A549 (cell line): ENCODE data around the gene YIPF1. TPM values are rescaled to one million over a fixed set of nuclear protein-coding genes. Genes with fewer than 3 reads are reported as not detected.

Experiments
- ATAC-seq, 2 experiments: fragments of 200-7000 bp in 1 of 2; fragments of >200 bp in 1 of 2; cut with Nextera tagmentation in 1 of 2; cut with Tn5 transposase in 1 of 2; 3 replicates each; pipeline versions ENCODE4 v1.8.0 to v1.9.1; 2018 to 2020; ENCODE audit warnings: mild to moderate bottlenecking in 1 of 2, moderate library complexity in 1 of 2
- CTCF ChIA-PET: fragments of 300-600 bp; sonication (Branson Sonifier 250); formaldehyde crosslinking; extraction: SDS; loops from one replicate; lab custom pipeline; 2021; ENCODE audit warnings: antibody characterized with exemption, inconsistent platforms; lab: Yijun Ruan, JAX
- POLR2A ChIA-PET: fragments of 350-600 bp; formaldehyde crosslinking; extraction: SDS; loops from one replicate; lab custom pipeline; 2021; ENCODE audit warnings: antibody characterized with exemption, inconsistent platforms; lab: Yijun Ruan, JAX
- DNase-seq, 2 experiments: peaks; one replicate each; pipeline versions ENCODE4 v3.0.0 to v3.0.0-alpha.2; 2011 to 2016; ENCODE audit warnings: low read depth in 1 of 2, low spot score in 1 of 2
- FAIRE-seq: peaks from 2 replicates; lab custom pipeline; 2011; peaks lifted over from hg19 to GRCh38; lab: Jason Lieb, UNC
- H3K27ac ChIP-seq, 2 experiments: fragments of >200 bp; sonication (Bioruptor Twin); formaldehyde crosslinking; 3 replicates each; pipeline ENCODE4 v1.5.1; 2016 to 2017
- H3K4me1 ChIP-seq: fragments of >200 bp; sonication (Bioruptor Twin); formaldehyde crosslinking; 3 replicates; pipeline ENCODE4 v1.6.1; 2016
- H3K4me2 ChIP-seq: fragments of >200 bp; sonication (Bioruptor Twin); formaldehyde crosslinking; 3 replicates; pipeline ENCODE4 v1.6.1; 2016
- H3K4me3 ChIP-seq: fragments of >200 bp; sonication (Bioruptor Twin); formaldehyde crosslinking; 3 replicates; pipeline ENCODE4 v1.5.1; 2016
- H3K9me3 ChIP-seq: fragments of >200 bp; sonication (Bioruptor Twin); formaldehyde crosslinking; 3 replicates; pipeline ENCODE4 v1.6.1; 2016
- BHLHE40 ChIP-seq: IDR thresholded peaks from 2 replicates; pipeline ENCODE4 v1.6.1; 2012; ENCODE audit warnings: low read depth, low read length, inconsistent platforms
- CBX8 ChIP-seq: fragments of 200-600 bp; sonication (generic); IDR thresholded peaks from 2 replicates; pipeline ENCODE4 v1.6.1; 2016
- CHD4 ChIP-seq: fragments of 200-600 bp; sonication (generic); IDR thresholded peaks from 2 replicates; pipeline ENCODE4 v1.6.1; 2016; ENCODE audit warnings: antibody characterized with exemption, mild to moderate bottlenecking, borderline replicate concordance
- FOSL2 ChIP-seq, 2 experiments: fragments of 450-650 bp in 1 of 2; fragments of >200 bp in 1 of 2; sonication (Bioruptor Twin) in 1 of 2; formaldehyde crosslinking; IDR thresholded peaks; 2 replicates each; pipeline versions ENCODE4 v1.5.0 to v1.6.1; 2016 to 2020; ENCODE audit warnings: mild to moderate bottlenecking in 1 of 2, moderate library complexity in 1 of 2
- HDAC2 ChIP-seq: fragments of 200-600 bp; sonication (generic); IDR thresholded peaks from 2 replicates; pipeline ENCODE4 v1.6.1; 2016
- HOXB5 ChIP-seq: fragments of 250-450 bp; sonication (Bioruptor Pico); IDR thresholded peaks from 2 replicates; pipeline ENCODE4 v1.5.0; 2020; ENCODE audit warnings: mild to moderate bottlenecking, moderate library complexity
- JUN ChIP-seq, 2 experiments: fragments of >200 bp; sonication (Bioruptor Twin); formaldehyde crosslinking; IDR thresholded peaks; 2 replicates in 1 of 2; 3 replicates in 1 of 2; pipeline ENCODE4 v1.6.1; 2016 to 2017
- JUNB ChIP-seq: fragments of >200 bp; sonication (Bioruptor Twin); formaldehyde crosslinking; IDR thresholded peaks from 2 replicates; pipeline ENCODE4 v1.6.1; 2016
- KDM1A ChIP-seq: fragments of 200-600 bp; sonication (generic); IDR thresholded peaks from 2 replicates; pipeline ENCODE4 v1.6.1; 2016; ENCODE audit warnings: low read depth, mild to moderate bottlenecking
- PHF8 ChIP-seq: fragments of 200-600 bp; sonication (generic); IDR thresholded peaks from 2 replicates; pipeline ENCODE4 v1.6.1; 2016; ENCODE audit warnings: low read depth, mild to moderate bottlenecking, antibody characterized with exemption, moderate library complexity, borderline replicate concordance
- POLR2A ChIP-seq: IDR thresholded peaks from 2 replicates; pipeline ENCODE4 v1.6.1; 2012; ENCODE audit warnings: mild to moderate bottlenecking, low read length
- RCOR1 ChIP-seq: fragments of 150-350 bp; IDR thresholded peaks from 2 replicates; pipeline ENCODE4 v1.6.1; 2014; ENCODE audit warnings: antibody characterized with exemption, low read length, low read depth
- RFX5 ChIP-seq: fragments of 450-650 bp; IDR thresholded peaks from 2 replicates; pipeline ENCODE4 v1.7.1; 2014; ENCODE audit warnings: antibody characterized with exemption, mild to moderate bottlenecking, moderate library complexity
- ZFP36 ChIP-seq: fragments of 450-650 bp; IDR thresholded peaks from 2 replicates; pipeline ENCODE4 v1.6.1; 2014; ENCODE audit warnings: borderline replicate concordance; ENCODE audit not compliant: partially characterized antibody
- ZNF302 ChIP-seq: fragments of 250-450 bp; sonication (Bioruptor Pico); IDR thresholded peaks from 2 replicates; pipeline ENCODE4 v1.9.0; 2021; ENCODE audit warnings: inconsistent platforms, mild to moderate bottlenecking, moderate library complexity
- WGBS: methylation state at CpG from one replicate; pipeline ENCODE4 v1.1.6; 2017; ENCODE audit errors: missing lambda C conversion rate; 5-methylcytosine and 5-hydroxymethylcytosine counted together
- polyA minus RNA-seq: library from RNA; depleted of rRNA, polyadenylated mRNA; stranded (reverse); fragments of >200 nt; gene quantifications from 2 replicates; pipeline ENCODE4 v1.2.3, GENCODE V29; 2011; rRNA and poly(A)+ RNA removed
- polyA plus RNA-seq, 4 experiments: library from polyadenylated mRNA; depleted of rRNA in 3 of 4; stranded (reverse); fragments of >200 nt; fragmentation: RNase III in 1 of 4; extraction: RNeasy Plus Mini Kit Qiagen cat#74134 plus additional on column Dnase treatment in 1 of 4; gene quantifications; 2 replicates in 3 of 4; 3 replicates in 1 of 4; pipeline ENCODE4 v1.2.3, GENCODE V29; 2011 to 2017
- TF ChIP-seq, protein P1 (sequence below): IDR thresholded peaks from 2 replicates; pipeline ENCODE4 v1.6.1; 2012
- TF ChIP-seq, protein P2 (sequence below): fragments of 200-600 bp; sonication (generic); IDR thresholded peaks from 2 replicates; pipeline ENCODE4 v1.6.1; 2016; ENCODE audit warnings: antibody characterized with exemption, mild to moderate bottlenecking, moderate library complexity

The YIPF1 gene
- polyA plus RNA-seq (2011; rRNA removed) (30.1 and 34.6 TPM in 2 replicates), polyA plus RNA-seq (2017; fragmentation: RNase III; extraction: RNeasy Plus Mini Kit Qiagen cat#74134 plus additional on column Dnase treatment) (12.7 to 15.4 TPM (median 15.4 TPM) in 3 replicates), polyA minus RNA-seq (14.3 and 16.6 TPM in 2 replicates)
- 9.2 and 11.3 TPM in 2 replicates for polyA plus RNA-seq (2012; cell fraction: cytosol; rRNA removed)
- polyA plus RNA-seq (2012; cell fraction: nucleus; rRNA removed), result 6.6 and 9.2 TPM in 2 replicates

DNA sequence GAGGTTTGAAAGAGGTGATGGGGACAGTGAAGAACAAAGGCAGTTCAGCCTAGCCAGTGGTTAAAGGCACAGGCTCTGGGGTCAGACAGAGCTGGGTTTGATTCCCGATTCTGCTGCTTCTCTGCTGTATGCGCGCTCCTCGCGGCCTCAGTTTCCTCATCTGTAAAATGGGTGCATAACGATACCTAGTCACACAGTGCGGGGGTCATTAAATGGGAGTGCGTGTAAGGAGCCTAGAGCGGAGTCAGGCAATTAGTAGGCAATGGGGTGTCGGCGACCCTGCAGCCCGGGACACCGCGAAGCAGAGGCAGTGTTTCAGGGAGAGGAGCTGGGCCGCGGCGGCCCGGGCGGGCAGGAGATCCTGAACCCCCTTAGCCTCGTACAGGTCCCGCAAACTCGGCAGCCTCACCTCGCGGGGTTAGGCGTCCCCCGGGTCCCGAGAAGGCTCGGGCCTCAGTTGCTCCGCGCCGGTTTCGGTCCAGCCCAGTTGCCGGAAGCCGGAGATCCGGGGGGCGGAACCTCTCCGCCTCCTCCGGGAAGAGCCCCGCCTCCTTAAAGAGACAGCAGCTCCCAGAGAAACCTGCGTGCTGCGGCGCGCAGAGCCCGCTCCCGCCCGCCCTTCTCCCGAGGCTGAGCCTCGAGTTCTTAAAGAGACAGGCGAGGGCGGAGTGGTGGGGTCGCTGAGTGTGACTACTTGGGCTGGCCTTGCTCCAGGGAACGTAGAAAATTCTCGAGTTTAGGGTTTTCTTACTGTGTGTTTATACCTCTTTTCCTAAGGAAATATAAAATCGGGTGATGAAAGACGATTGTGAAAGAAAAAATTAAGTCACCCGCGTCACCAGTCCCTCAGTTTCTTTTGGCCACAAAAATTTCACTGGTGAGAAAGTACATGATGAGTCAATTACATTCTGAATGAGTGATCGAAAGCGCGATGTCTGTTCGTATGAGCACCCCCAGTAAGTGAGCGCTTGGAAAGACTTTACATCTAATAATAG lies at the start of gene YIPF1:
TSS of gene YIPF1 (minus strand) at position 494 of the 995 bp plus-strand sequence. CDS start 860 bp downstream, outside the sequence.
- Histone ChIP-seq H3K4me1 (no peaks in the 10 kb centered on the region), H3K4me3 (peak within 1 kb of the TSS; percentile 87), H3K4me2 (peak within 1 kb of the TSS; percentile 88), H3K9me3 (no peaks in the 10 kb centered on the region), H3K27ac (peak within 1 kb of the TSS; percentile 81 to 92)
- WGBS, result under 1% methylated on average over 24 of the region's 62 CpGs
- CTCF ChIA-PET, result no interaction called here
- FAIRE-seq (no peak), DNase-seq (peak; percentile 74 to 78), ATAC-seq (peak; percentile 99 to 100)
- TF ChIP-seq PHF8 (peak; percentile 76; the same call in 1 of the 2 replicates), HDAC2 (peak; percentile 96), JUNB (no peak), ZNF302 (CRISPR knock-in tag) (no peak), BHLHE40 (no peak), RCOR1 (0 out of 2 replicates have a peak, but pooled peaks have one; percentile 54), CBX8 (no peak), POLR2A (peak; percentile 57), FOSL2 (IDR thresholded peaks at IDR 0.05) (no peak), FOSL2 (CRISPR knock-in tag; IDR thresholded peaks at IDR 0.05) (no peak), KDM1A (peak; percentile 98), CHD4 (peak; percentile 94), JUN (IDR thresholded peaks at IDR 0.05) (peak in 1 of 2 experiments; percentile 47; a peak in 1 of 5 replicates)
- TF ChIP-seq, protein P1, sequence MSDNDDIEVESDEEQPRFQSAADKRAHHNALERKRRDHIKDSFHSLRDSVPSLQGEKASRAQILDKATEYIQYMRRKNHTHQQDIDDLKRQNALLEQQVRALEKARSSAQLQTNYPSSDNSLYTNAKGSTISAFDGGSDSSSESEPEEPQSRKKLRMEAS, result peak; percentile 68
- POLR2A ChIA-PET, result interaction anchor here (2.2 kb wide), 1 partner anchor 56 kb away, joined by 12 read pairs; the partner anchor contains the start of genes IFT25 and LRRC42

DNA sequence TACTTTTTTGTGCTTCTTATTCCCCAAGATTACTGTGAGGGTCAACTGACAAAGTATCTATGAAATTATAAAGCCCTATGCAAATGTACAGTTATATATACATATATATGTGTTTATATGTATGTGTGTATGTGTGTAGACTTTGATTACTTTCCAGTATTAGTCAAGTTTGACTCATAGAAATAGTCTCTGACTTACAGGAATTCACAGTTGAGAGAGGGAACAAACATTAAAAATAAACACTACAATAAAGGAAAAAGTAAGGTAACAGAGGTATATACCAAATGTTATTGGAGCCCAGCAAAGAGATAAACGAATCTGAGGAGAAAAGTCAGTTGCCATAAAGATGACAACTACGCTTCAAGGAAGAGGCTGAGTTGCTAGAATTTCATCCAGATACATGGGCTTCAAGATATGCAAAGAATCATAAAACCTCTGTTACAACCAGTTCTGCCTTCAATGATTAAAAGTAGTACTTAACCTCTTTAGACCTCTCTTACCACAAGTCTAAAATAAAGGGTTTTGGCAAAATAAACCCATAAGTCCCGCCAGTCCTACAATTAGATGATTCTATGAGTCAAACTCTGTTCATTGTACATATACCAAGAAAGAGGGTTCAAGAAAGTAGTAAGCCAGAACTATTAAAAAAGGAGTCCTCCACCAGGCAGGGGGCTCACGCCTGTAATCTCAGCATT lies 48.7 kb upstream of the YIPF1 start:
- H3K4me3 ChIP-seq, result no peak overlapping the region

More for the DNA sequence above, 48.7 kb upstream of the YIPF1 start:
- ChIA-PET CTCF (interaction anchor here (1.0 kb wide), 1 partner anchor 70 kb away, joined by 3 read pairs; no protein-coding TSS in a partner anchor), POLR2A (no interaction called here)
- ATAC-seq (no peak), DNase-seq (no peak), FAIRE-seq (no peak)
- WGBS, result 68% methylated on average over 4 of the region's 4 CpGs
- Histone ChIP-seq H3K4me1 (no peaks in the 10 kb centered on the region), H3K9me3 (peaks cover 20% of the 10 kb centered on the region; the same call in 2 of the 3 replicates), H3K4me2 (no peak overlapping the region), H3K27ac (no peak overlapping the region)
- TF ChIP-seq HOXB5 (CRISPR knock-in tag) (no peak), JUN (IDR thresholded peaks at IDR 0.05) (no peak), RFX5 (no peak), ZFP36 (no peak)
- TF ChIP-seq, protein P1, result no peak
- TF ChIP-seq, protein P2, sequence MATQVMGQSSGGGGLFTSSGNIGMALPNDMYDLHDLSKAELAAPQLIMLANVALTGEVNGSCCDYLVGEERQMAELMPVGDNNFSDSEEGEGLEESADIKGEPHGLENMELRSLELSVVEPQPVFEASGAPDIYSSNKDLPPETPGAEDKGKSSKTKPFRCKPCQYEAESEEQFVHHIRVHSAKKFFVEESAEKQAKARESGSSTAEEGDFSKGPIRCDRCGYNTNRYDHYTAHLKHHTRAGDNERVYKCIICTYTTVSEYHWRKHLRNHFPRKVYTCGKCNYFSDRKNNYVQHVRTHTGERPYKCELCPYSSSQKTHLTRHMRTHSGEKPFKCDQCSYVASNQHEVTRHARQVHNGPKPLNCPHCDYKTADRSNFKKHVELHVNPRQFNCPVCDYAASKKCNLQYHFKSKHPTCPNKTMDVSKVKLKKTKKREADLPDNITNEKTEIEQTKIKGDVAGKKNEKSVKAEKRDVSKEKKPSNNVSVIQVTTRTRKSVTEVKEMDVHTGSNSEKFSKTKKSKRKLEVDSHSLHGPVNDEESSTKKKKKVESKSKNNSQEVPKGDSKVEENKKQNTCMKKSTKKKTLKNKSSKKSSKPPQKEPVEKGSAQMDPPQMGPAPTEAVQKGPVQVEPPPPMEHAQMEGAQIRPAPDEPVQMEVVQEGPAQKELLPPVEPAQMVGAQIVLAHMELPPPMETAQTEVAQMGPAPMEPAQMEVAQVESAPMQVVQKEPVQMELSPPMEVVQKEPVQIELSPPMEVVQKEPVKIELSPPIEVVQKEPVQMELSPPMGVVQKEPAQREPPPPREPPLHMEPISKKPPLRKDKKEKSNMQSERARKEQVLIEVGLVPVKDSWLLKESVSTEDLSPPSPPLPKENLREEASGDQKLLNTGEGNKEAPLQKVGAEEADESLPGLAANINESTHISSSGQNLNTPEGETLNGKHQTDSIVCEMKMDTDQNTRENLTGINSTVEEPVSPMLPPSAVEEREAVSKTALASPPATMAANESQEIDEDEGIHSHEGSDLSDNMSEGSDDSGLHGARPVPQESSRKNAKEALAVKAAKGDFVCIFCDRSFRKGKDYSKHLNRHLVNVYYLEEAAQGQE, result no peak
